Measurements from ENCODE around the gene PRKCA. TPM values are rescaled to one million over a fixed set of nuclear protein-coding genes. Genes with fewer than 3 reads are reported as not detected.

Gene PRKCA
- total and polyA plus RNA-seq, 2 of the 13 experiments (the other 11 are each of a cell fraction or from before 2014, with no cell fraction given) = 18.5 to 21.5 TPM

DNA sequence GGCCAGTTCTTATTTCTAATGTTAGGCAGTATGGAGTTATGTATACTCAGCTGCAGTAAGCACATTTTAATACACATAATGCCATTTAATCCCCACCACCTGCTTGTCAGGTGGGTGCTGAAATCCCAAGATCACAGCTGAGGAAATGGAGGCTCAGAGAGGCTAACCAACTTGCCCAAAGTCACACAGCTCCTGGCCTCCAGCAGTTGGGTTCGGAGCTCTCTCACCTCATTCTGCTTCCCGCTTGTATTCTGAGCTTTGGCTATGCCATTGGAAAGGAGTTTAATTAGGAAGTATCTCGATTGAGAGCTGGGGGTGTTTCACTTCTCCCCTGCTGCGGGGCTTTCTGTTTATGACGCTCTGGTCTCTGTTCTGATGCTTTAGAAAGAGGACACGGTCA lies 459.9 kb downstream of the PRKCA start:
- H3K27ac ChIP-seq (ENCODE audit: extremely low read length, insufficient read depth, low read length) = no peak overlapping the region
- H2AFZ ChIP-seq (ENCODE audit: low read length) = no peak overlapping the region
- no peaks in the 10 kb centered on the region for H3K79me2 ChIP-seq (ENCODE audit: insufficient read depth, low read length)
- in situ Hi-C loops (cut with HindIII; ENCODE audit: extremely low pct_ligation_motif_present, low pct_unique_long_range_greater_than_20kb) (no loop called here), intact Hi-C loops (cut with micrococcal nuclease; ENCODE audit: unreplicated experiment) (no loop called here)
- no peak overlapping the region for H3K4me3 ChIP-seq (replicated peaks in 1 of 3; ENCODE audit: insufficient read depth in 1 of 3, low read depth in 2 of 3, low read length in 3 of 3)
- 98% methylated on average over 6 of the region's 6 CpGs for WGBS (ENCODE audit: low lambda C conversion rate)
- H4K20me1 ChIP-seq (ENCODE audit: insufficient read depth, low read length) = no peaks in the 10 kb centered on the region
- POLR2A ChIA-PET = no interaction called here
- no TSS peak for BruUV-seq (replicated peaks)
- H3K9me3 ChIP-seq (ENCODE audit: low read length) = no peaks in the 10 kb centered on the region
- no peak for ATAC-seq
- H3K9ac ChIP-seq (ENCODE audit: insufficient read depth, low read depth, low read length) = no peak overlapping the region
- peaks cover 1 to 7% of the 10 kb centered on the region in 2 experiments; a peak in 1 of 5 replicates for H3K36me3 ChIP-seq (replicated peaks in 1 of 2; ENCODE audit: control insufficient read depth in 1 of 2, insufficient read depth in 2 of 2, low read length in 2 of 2)
- DNase-seq (ENCODE audit: low spot score) = no peak
- CTCF ChIA-PET (ENCODE audit: low intra/inter-chr PET ratio, low total read pairs) = no interaction called here
- no peak for FAIRE-seq
- TF ChIP-seq HDAC1 (CRISPR knock-in tag; IDR thresholded peaks at IDR 0.05) = no peak
- no peak for TF ChIP-seq ZMYM3 (CRISPR knock-in tag; IDR thresholded peaks at IDR 0.05)
- TF ChIP-seq PHF5A (CRISPR knock-in tag; IDR thresholded peaks at IDR 0.05; ENCODE audit: low read depth, unreplicated experiment) = no peak
- peak; percentile 91 for TF ChIP-seq ZNF768 (CRISPR knock-in tag; IDR thresholded peaks at IDR 0.05)
- TF ChIP-seq, protein P1, sequence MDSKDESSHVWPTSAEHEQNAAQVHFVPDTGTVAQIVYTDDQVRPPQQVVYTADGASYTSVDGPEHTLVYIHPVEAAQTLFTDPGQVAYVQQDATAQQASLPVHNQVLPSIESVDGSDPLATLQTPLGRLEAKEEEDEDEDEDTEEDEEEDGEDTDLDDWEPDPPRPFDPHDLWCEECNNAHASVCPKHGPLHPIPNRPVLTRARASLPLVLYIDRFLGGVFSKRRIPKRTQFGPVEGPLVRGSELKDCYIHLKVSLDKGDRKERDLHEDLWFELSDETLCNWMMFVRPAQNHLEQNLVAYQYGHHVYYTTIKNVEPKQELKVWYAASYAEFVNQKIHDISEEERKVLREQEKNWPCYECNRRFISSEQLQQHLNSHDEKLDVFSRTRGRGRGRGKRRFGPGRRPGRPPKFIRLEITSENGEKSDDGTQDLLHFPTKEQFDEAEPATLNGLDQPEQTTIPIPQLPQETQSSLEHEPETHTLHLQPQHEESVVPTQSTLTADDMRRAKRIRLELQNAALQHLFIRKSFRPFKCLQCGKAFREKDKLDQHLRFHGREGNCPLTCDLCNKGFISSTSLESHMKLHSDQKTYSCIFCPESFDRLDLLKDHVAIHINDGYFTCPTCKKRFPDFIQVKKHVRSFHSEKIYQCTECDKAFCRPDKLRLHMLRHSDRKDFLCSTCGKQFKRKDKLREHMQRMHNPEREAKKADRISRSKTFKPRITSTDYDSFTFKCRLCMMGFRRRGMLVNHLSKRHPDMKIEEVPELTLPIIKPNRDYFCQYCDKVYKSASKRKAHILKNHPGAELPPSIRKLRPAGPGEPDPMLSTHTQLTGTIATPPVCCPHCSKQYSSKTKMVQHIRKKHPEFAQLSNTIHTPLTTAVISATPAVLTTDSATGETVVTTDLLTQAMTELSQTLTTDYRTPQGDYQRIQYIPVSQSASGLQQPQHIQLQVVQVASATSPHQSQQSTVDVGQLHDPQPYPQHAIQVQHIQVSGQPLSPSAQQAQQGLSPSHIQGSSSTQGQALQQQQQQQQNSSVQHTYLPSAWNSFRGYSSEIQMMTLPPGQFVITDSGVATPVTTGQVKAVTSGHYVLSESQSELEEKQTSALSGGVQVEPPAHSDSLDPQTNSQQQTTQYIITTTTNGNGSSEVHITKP (CRISPR knock-in tag; IDR thresholded peaks at IDR 0.05; ENCODE audit: low read depth) = no peak
- TF ChIP-seq, protein P2, sequence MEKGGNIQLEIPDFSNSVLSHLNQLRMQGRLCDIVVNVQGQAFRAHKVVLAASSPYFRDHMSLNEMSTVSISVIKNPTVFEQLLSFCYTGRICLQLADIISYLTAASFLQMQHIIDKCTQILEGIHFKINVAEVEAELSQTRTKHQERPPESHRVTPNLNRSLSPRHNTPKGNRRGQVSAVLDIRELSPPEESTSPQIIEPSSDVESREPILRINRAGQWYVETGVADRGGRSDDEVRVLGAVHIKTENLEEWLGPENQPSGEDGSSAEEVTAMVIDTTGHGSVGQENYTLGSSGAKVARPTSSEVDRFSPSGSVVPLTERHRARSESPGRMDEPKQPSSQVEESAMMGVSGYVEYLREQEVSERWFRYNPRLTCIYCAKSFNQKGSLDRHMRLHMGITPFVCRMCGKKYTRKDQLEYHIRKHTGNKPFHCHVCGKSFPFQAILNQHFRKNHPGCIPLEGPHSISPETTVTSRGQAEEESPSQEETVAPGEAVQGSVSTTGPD (CRISPR knock-in tag; IDR thresholded peaks at IDR 0.05) = no peak
- TF ChIP-seq, protein P3, sequence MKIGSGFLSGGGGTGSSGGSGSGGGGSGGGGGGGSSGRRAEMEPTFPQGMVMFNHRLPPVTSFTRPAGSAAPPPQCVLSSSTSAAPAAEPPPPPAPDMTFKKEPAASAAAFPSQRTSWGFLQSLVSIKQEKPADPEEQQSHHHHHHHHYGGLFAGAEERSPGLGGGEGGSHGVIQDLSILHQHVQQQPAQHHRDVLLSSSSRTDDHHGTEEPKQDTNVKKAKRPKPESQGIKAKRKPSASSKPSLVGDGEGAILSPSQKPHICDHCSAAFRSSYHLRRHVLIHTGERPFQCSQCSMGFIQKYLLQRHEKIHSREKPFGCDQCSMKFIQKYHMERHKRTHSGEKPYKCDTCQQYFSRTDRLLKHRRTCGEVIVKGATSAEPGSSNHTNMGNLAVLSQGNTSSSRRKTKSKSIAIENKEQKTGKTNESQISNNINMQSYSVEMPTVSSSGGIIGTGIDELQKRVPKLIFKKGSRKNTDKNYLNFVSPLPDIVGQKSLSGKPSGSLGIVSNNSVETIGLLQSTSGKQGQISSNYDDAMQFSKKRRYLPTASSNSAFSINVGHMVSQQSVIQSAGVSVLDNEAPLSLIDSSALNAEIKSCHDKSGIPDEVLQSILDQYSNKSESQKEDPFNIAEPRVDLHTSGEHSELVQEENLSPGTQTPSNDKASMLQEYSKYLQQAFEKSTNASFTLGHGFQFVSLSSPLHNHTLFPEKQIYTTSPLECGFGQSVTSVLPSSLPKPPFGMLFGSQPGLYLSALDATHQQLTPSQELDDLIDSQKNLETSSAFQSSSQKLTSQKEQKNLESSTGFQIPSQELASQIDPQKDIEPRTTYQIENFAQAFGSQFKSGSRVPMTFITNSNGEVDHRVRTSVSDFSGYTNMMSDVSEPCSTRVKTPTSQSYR (CRISPR knock-in tag; IDR thresholded peaks at IDR 0.05; ENCODE audit: borderline replicate concordance) = no peak
- TF ChIP-seq FOXP1 (IDR thresholded peaks at IDR 0.05) = no peak
- no peak for TF ChIP-seq FOXP1 (CRISPR knock-in tag; IDR thresholded peaks at IDR 0.05)
- no peaks in the 10 kb centered on the region for H3K4me1 ChIP-seq (ENCODE audit: insufficient read depth, low read length)
- H3K27me3 ChIP-seq (ENCODE audit: control insufficient read depth in 1 of 2, insufficient read depth in 2 of 2, low read length in 2 of 2) = no peaks in the 10 kb centered on the region
- no peak overlapping the region for H3K4me2 ChIP-seq (ENCODE audit: low read depth, low read length)

All from HepG2 (cell line).